ENCODE measurements around the gene NRCAM.
"Not testable (repeated sequence)": the region's sequence is repeated elsewhere in the genome, so short reads cannot be mapped to it uniquely, and the experiment has no call there.

NRCAM gene

DNA sequence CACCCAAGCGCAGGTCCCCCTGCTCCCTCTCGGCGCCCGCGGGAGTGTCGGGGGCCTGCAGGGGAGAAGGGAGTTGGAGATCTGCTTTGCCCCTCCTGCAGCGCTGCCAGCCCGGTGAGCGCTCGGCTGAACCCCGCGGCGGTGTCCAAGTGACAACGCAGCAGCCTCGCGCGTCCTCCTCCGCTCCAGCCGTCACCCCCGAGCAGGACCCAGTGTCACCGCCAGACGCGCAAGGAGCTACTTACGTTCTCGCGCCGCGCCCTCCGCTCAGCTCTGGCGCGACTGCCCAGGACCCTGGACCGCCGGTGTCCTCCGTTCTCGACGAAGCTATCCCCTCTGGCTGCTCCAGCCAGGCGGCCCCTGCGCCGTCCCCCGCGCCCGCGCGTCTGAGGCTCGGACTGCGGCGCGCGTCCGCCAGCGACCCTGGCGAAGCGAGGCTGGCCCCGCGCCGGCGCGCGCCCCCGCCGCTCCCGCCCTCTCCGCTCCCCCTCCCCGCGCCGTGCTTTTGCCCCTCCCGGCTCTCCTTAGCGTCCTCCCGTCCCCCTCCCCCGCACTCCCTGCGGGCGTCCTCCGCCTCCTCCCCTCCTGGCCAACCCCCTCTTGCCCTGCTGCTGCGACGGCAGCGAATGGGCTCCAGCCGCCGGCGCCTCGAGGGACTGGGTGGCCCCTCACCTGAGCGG lies at the start of gene NRCAM:
Gene NRCAM (minus strand): TSS at position 439 of the 680 bp plus-strand sequence. CDS start 216,372 bp downstream, outside the sequence.
- DNase-seq = peak; percentile 97

DNA sequence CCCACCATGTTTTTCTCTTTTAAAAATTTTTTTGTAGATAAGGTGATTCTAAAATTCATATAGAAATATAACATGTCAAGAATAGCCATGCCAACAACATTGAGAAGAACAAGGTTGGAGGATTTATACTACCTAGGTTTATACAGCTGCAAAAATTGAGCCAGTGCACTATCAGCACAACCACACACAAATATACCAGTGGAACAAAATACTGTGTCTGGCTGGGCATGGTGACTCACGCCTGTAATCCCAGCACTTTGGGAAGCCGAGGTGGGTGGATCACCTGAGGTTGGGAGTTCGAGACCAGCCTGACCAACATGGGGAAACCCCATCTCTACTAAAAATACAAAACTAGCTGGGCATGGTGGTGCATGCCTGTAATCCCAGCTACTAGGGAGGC lies 48.3 kb upstream of the NRCAM start:
- DNase-seq = not testable (repeated sequence)

- peak; percentile 24 for DNase-seq
These were observed 47.1 kb upstream of the NRCAM start for GRCh38 chr7:108503112-108504026.

DNA sequence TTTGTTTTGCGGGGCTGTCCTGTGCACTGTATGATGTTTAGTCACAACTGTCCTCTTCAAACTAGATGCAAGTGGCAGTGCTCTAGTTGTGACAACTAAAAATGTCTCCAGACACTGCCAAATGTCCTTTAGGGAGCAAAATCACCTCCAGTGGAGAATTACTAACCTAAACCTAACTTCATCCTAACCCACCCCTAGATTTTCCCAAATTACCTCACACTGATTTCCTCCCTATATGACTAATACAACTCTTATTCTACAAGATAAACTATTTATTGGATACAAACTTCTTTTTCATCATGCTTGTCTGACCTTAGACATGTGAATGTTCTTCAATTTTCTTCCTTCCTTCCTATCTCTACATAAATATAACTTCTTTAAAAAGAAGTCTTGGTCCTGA lies 43.3 kb upstream of the NRCAM start:
- DNase-seq = no peak

- no peak for DNase-seq
These were observed 42.2 kb upstream of the NRCAM start for GRCh38 chr7:108498481-108498880.

DNA sequence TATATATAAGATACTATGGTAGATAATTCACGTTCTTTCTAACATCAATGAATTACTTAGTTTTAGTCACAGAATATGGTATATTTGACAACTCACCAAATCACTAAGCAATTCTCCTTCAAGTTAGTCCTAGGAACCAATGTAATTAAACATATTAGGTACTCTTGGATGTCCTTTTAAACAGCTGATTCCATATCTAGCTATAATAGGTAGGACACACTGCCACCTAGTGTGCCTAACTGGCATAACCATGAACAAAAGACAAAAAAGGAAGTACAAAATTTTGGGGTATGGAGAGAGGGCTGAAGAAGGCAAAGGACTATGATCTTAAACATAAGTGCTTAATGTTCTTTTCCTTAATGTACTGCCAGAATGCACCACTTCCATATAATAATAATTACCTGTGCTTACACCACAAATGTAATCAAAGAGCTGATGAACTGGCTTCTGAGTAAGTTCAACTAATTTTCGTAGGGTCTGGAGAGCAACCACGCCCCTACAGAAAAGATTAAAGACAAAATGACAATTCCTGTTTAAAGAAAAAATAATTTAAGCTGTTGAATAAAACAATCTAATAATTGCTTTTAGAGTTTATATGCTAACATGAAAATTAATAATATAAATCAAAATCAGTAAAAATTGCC lies 41.0 kb upstream of the NRCAM start:
- DNase-seq = peak; percentile 80

- no peak for DNase-seq
These were observed 36.5 kb upstream of the NRCAM start for GRCh38 chr7:108492742-108493141.

GRCh38 chr7:108488768-108489538 lies 32.7 kb upstream of the NRCAM start:
- peak; percentile 11 for DNase-seq

DNA sequence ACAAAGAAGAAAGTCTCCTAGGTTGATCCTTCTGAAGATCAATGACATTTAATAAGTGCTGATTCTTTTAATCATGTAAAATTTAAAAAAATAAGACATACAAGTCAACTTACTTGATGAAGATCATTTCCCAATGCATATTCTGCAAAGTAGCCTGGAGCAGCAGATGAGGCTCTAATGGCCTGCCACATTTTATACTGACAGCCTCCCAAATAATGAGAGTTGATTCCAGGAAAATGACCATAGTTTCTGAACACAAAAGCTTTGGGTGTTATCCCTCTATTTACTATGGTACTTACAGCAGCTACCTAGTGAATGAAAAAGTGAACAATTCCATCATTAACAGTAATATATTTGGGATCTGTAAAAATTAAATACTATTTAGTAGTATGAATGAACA lies 31.4 kb upstream of the NRCAM start:
- DNase-seq = no peak

- no peak for DNase-seq
These were observed 30.2 kb upstream of the NRCAM start for GRCh38 chr7:108486291-108486966.

DNA sequence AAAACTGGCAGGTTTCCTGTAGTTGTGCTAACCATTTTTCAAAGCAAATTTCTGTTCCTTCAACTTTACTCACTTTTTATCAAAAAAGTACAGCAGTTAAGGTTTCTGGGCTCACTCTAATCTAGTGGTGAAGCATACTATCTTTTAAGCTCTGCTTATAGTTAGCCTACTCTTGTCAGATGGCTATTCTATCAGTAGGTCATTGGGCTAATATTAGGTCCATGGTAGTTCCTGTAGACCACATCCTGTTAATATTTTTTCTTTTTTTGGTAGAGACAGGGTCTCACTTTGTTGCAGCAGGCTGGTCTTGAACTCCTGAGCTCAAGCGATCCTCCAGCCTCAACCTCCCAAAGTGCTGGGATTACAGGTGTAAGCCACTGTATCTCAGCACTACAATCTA lies 27.9 kb upstream of the NRCAM start:
- no peak for DNase-seq

DNA sequence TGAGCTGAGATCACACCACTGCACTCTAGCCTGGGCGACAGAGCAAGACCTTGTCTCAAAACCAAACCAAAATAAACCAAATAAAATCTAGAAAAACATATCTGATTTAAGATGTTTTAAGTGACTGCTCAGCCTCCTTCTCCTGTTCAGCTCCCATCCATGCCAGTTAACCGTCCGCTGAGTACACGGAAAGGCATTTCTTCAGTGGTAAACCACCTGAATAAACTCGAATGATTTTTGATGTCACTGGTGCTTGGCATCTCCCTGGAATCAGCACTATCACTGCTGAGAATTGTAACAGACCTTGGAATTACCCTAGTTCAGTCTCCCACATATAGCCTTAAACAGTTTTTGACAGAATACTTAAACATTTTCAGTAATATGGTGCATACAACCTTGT lies 24.1 kb upstream of the NRCAM start:
- no peak for DNase-seq

DNA sequence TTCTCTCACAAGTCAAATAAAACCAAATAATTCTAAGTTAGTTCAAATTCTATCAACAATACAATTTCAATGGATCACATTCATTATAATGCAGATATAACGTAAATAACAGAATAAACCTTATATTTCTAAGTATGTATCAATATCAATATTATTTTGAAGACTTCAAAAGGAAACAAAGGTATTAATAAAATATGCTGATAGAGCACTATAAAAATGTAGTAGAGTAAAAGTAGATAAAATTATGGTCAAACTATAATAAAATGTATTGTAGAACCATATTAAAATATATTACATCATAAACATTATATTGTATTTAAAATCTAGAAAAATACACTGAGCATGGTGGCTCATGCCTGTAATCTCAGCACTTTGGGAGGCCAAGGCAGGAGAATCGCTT lies 23.5 kb upstream of the NRCAM start:
- DNase-seq = no peak

DNA sequence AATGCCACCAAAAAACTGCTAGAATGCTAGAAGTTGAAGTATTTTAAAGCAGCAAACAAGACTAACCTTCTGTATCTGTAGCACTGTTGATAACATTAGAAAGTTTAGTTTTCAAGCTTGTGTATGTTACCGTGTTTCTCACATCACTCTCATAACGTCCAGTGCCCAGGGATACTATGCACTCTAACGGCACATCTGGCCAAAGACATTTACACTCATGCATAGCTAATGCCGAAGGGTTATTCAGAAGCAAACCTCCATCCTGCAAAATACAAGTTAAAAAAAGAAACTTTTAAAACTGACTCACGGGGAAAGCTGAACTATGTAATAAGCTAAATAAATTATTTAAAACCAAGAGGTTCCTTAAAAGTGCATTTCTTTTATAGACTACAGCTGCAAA lies 22.9 kb upstream of the NRCAM start:
- DNase-seq = no peak

DNA sequence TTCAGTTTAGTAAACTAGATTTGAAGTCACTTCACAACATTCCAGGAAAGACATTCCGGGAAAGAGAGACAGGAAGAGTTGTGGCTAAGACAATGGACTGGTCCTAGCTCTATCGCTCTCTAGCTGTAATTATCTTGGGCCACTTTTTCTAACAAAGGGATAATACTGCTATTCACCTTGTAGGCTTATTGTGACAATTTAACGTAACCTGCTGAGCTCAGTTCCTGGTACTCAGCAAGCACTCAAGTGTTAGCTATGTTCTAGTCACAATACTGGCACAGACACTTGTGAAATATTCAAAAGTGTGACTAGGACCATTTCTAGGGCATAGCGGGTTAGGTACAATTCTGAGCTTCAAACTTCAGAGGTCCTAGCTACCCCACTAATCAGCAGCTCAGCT lies 12.0 kb upstream of the NRCAM start:
- DNase-seq = no peak

DNA sequence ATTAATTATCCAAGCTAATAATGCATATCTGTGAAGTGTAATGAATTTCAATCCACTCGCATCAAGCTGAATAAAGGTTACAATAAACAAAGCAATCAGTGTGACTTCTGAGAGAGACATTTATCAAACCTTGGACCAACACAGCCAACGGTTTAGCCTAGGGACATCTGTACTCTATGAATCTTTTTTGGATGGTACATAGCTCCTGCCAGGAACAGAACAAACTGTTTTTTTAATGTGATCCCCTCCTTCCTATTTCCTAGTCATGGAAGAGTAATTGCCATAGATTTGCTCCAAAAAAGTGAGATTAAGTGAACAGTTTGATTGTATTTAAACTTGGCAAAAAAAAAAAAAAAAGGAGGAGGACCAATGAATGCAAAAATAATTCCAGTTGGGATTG lies 11.2 kb upstream of the NRCAM start:
- no peak for DNase-seq

- DNase-seq = not testable (repeated sequence)
These were observed 10.1 kb upstream of the NRCAM start for GRCh38 chr7:108466322-108466721.

DNA sequence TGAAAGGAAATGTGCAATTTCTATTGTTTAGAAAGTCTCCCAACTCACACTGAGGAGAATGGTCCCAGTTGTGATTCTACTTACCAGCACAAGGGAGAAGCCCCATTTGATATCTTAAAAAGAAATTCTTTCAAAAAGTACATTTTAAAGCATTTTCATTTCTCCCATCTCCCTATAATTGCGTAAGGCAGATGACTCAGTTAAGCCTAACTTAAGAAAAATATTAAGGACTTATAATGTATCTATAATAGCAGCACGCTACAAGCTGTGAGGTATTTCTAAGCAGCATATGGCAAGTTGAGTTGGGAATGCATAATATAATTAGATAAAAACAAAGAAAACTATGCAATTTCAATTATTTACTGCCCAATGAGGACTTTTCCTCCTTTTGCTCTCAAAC lies 8.5 kb upstream of the NRCAM start:
- DNase-seq = no peak

GRCh38 chr7:108463613-108464012 lies 7.4 kb upstream of the NRCAM start:
- DNase-seq = no peak

GRCh38 chr7:108461840-108462239 lies 5.6 kb upstream of the NRCAM start:
- no peak for DNase-seq

DNA sequence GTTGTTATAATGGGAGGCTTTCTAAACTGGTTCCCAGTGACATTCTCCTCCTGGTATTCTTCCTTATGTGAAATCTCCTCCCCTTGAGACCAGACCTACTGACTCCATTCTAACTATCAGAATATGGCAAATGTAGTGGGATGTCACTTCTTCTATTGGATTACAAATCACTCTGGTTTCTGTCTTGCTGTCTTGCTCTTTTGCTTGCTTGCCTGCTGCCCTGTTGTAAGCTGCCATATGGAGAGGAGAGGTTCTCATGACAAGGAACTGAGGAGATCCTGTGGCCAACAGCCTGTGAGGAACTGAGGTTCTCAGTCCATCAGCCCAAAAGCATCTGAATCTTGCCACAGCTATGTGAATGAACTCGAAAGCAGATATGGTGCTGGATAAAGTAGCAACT lies 4.7 kb upstream of the NRCAM start:
- no peak for DNase-seq

GRCh38 chr7:108459922-108460551 lies 3.8 kb upstream of the NRCAM start:
- DNase-seq = peak; percentile 74
